ENCODE data around the gene FKBP2. TPM values are rescaled to one million over a fixed set of nuclear protein-coding genes. Genes with fewer than 3 reads are reported as not detected.

FKBP2 gene
- total RNA-seq, 1 donor from 2014 or later, result 5.3 TPM

DNA sequence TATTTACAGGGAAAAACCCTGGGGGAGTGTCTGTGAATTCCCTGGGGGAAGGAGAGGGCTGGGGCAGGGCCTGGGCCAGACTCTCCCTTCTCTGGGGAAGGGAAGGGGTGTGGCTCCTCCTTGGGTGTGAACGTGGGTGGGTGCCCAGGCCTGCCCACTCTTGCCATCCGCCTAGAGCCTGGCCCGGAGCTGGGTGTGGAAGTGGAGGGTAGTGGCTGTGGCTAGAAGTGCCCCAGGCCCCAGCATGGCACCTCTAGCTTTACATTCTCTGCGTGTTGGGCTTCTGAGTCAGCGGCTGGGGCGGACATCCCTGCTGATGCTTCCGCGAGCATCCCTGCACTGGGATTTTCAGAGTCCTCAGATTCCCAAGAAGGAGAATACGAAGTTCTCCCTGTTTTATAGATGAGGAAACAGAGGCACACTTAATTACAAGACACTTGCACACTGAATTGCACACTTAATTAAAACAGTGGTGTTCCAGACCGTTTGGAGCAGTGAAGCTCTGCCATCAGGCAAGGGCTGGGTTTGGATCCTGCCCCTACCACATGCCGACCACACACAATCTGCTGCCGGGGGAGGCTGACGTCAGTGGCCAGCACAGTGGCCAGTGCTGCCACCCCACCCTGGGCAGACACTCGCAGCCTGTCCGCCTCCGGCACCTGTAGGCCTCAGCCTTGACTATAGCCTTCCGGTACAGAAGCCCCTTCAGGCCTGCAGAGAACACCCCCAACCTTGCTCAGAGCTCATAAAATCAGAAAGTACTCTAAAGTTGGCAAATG is 35.9 kb downstream of the FKBP2 start:
- no peak overlapping the region for H3K4me2 ChIP-seq
- no peak overlapping the region for H3K4me3 ChIP-seq
- H3K4me3 Mint-ChIP-seq, result no peak overlapping the region
- no peak for DNase-seq (ENCODE audit: low spot score)
- H3K36me3 Mint-ChIP-seq, result peaks cover 10% of the 10 kb centered on the region
- no peaks in the 10 kb centered on the region for H3K9me3 Mint-ChIP-seq
- no peaks in the 10 kb centered on the region for H3K9me3 ChIP-seq (ENCODE audit: low read depth)
- TF ChIP-seq EZH2phosphoT487 (IDR thresholded peaks at IDR 0.05) (no peak), EZH2 (IDR thresholded peaks at IDR 0.05) (no peak)
- TF ChIP-seq, protein P1, sequence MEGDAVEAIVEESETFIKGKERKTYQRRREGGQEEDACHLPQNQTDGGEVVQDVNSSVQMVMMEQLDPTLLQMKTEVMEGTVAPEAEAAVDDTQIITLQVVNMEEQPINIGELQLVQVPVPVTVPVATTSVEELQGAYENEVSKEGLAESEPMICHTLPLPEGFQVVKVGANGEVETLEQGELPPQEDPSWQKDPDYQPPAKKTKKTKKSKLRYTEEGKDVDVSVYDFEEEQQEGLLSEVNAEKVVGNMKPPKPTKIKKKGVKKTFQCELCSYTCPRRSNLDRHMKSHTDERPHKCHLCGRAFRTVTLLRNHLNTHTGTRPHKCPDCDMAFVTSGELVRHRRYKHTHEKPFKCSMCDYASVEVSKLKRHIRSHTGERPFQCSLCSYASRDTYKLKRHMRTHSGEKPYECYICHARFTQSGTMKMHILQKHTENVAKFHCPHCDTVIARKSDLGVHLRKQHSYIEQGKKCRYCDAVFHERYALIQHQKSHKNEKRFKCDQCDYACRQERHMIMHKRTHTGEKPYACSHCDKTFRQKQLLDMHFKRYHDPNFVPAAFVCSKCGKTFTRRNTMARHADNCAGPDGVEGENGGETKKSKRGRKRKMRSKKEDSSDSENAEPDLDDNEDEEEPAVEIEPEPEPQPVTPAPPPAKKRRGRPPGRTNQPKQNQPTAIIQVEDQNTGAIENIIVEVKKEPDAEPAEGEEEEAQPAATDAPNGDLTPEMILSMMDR (IDR thresholded peaks at IDR 0.05), result no peak
- no peaks in the 10 kb centered on the region for H3K36me3 ChIP-seq
- H3K27me3 Mint-ChIP-seq (ENCODE audit: insufficient read depth, low read depth), result no peaks in the 10 kb centered on the region
- H3F3A ChIP-seq (ENCODE audit: low read depth), result peaks cover 7% of the 10 kb centered on the region
- H3K4me1 Mint-ChIP-seq, result peaks cover 18% of the 10 kb centered on the region
- no peak overlapping the region for H3K27ac Mint-ChIP-seq
- H3K9ac ChIP-seq, result no peak overlapping the region
- H3K79me2 ChIP-seq (ENCODE audit: low read depth), result no peaks in the 10 kb centered on the region
- H3K4me1 ChIP-seq, result peaks cover 4% of the 10 kb centered on the region
- H2AFZ ChIP-seq (replicated peaks), result no peak overlapping the region
- no peaks in the 10 kb centered on the region for H3K27me3 ChIP-seq
- H4K20me1 ChIP-seq (ENCODE audit: low read depth), result no peaks in the 10 kb centered on the region
- H3K27ac ChIP-seq, result no peak overlapping the region

DNA sequence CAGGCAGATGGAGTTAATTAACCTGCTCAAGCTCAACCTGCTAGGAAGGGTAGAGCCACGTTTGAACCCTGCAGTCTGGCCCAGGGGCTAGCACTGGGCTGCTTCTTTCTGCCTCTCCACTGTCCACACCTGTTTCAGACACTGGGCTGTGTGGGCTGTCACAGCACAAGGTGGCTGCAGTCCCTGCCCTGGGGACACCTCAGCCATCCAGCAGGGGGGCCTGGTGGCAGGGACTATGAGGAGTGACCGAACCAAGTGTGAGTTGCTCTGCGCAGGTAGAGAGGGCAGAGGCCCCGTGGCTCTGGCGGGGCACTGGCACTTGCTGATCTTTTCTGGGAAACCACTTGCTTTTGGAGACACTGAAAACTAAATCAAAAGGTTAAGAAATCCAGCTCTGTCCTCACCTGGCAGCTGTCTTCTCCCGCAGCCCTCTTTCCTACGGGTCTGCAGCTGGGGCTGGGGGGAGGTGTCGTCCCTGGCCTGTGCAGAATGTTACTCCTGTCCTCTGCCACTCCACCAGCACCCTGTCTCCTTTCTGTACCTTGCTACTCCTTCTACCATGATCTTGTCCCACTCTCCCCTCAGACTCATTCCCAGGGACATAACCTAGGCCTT is 37.8 kb downstream of the FKBP2 start:
- TF ChIP-seq EZH2phosphoT487 (IDR thresholded peaks at IDR 0.05) (no peak), EZH2 (IDR thresholded peaks at IDR 0.05) (no peak)
- TF ChIP-seq, protein P1 (IDR thresholded peaks at IDR 0.05), result no peak
- peaks cover 15% of the 10 kb centered on the region for H3K4me1 Mint-ChIP-seq
- no peak overlapping the region for H3K27ac ChIP-seq
- no peak overlapping the region for H3K4me3 ChIP-seq
- H3K36me3 Mint-ChIP-seq, result peaks cover 12% of the 10 kb centered on the region
- no peak overlapping the region for H3K9ac ChIP-seq
- no peaks in the 10 kb centered on the region for H3K27me3 ChIP-seq
- no peaks in the 10 kb centered on the region for H3K9me3 Mint-ChIP-seq
- H3K36me3 ChIP-seq, result no peaks in the 10 kb centered on the region
- H3K4me1 ChIP-seq, result no peaks in the 10 kb centered on the region
- H3K27me3 Mint-ChIP-seq (ENCODE audit: insufficient read depth, low read depth), result peaks cover 3% of the 10 kb centered on the region
- peak overlapping the region; percentile 1 for H3K4me3 Mint-ChIP-seq
- no peaks in the 10 kb centered on the region for H4K20me1 ChIP-seq (ENCODE audit: low read depth)
- DNase-seq (ENCODE audit: low spot score), result no peak
- no peak overlapping the region for H3K4me2 ChIP-seq
- H3K79me2 ChIP-seq (ENCODE audit: low read depth), result peaks cover 3% of the 10 kb centered on the region
- H3K27ac Mint-ChIP-seq, result no peak overlapping the region
- no peaks in the 10 kb centered on the region for H3K9me3 ChIP-seq (ENCODE audit: low read depth)
- H2AFZ ChIP-seq (replicated peaks), result no peak overlapping the region
- peaks cover under 1% of the 10 kb centered on the region for H3F3A ChIP-seq (ENCODE audit: low read depth)

DNA sequence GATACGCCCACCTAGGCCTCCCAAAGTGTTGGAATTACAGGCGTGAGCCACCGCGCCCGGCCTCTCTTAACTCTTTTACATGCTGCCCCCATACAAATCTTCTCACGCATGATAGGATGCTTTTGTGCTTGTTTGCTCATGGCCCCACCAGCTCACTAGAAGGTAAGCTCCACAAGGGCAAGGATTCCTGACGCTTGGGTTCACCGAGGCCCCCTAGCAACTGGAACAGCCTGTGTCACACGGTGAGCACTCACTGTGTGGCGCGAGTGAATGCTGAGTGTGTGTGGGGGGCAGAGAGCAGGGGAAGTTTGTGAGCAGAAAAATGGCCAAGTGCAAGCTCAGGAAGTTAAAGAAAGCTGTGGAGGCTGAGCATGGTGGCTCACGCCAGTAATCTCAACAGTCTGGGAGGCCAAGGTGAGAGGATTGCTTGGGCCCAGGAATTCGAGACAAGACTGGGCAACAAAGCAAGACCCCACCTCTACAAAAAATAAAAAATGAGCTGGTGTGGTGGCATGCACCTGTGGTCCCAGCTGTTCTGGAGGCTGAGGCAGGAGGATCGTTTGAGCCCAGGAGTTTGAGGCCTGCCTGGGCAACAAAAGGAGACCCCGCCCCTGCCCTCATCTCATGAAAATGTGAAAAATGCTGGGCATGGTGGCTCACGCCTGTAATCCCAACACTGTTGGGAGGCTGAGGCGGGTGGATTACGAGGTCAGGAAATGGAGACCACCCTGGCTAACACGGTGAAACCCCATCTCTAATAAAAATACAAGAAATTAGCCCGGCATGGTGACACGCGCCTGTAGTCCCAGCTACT is 41.3 kb downstream of the FKBP2 start:
- H3K27me3 ChIP-seq, result no peaks in the 10 kb centered on the region
- H2AFZ ChIP-seq (replicated peaks), result no peak overlapping the region
- Mint-ChIP-seq H3K27me3 (ENCODE audit: insufficient read depth, low read depth) (peaks cover 11% of the 10 kb centered on the region), H3K4me3 (peak overlapping the region; percentile 68), H3K36me3 (peaks cover 12% of the 10 kb centered on the region), H3K9me3 (no peaks in the 10 kb centered on the region), H3K27ac (no peak overlapping the region), H3K4me1 (peaks cover 16% of the 10 kb centered on the region)
- no peaks in the 10 kb centered on the region for H3K36me3 ChIP-seq
- no peak overlapping the region for H3K9ac ChIP-seq
- H3K79me2 ChIP-seq (ENCODE audit: low read depth), result peaks cover 3% of the 10 kb centered on the region
- no peak for DNase-seq (ENCODE audit: low spot score)
- no peaks in the 10 kb centered on the region for H4K20me1 ChIP-seq (ENCODE audit: low read depth)
- H3K4me1 ChIP-seq, result peaks cover 5% of the 10 kb centered on the region
- H3K27ac ChIP-seq, result no peak overlapping the region
- H3K4me2 ChIP-seq, result no peak overlapping the region
- H3K4me3 ChIP-seq, result no peak overlapping the region
- H3F3A ChIP-seq (ENCODE audit: low read depth), result peaks cover 4% of the 10 kb centered on the region
- TF ChIP-seq EZH2 (IDR thresholded peaks at IDR 0.05) (no peak), EZH2phosphoT487 (IDR thresholded peaks at IDR 0.05) (no peak)
- TF ChIP-seq, protein P1 (IDR thresholded peaks at IDR 0.05), result no peak
- no peaks in the 10 kb centered on the region for H3K9me3 ChIP-seq (ENCODE audit: low read depth)
